ENCODE results near the gene GMPPA.

- TF ChIP-seq POLR2A (IDR thresholded peaks at IDR 0.05) (peak; percentile 46), CTCF (IDR thresholded peaks at IDR 0.05) (peak in 1 of 3 donors; percentile 39)
Observed at GRCh38 chr2:219498280-219499057, at the start of gene GMPPA.
